ENCODE data around the gene NELL1.

- TF ChIP-seq CTCF (IDR thresholded peaks at IDR 0.05) (no peak), RFX5 (IDR thresholded peaks at IDR 0.05; ENCODE audit: low read length) (no peak), MAX (IDR thresholded peaks at IDR 0.05; ENCODE audit: low read depth) (no peak), POLR2AphosphoS5 (IDR thresholded peaks at IDR 0.05; ENCODE audit: low read depth, low read length) (no peak), FOXM1 (IDR thresholded peaks at IDR 0.05; ENCODE audit: low read depth) (no peak), REST (IDR thresholded peaks at IDR 0.05; ENCODE audit: low read depth, low read length) (no peak), EP300 (IDR thresholded peaks at IDR 0.05; ENCODE audit: borderline replicate concordance in 1 of 2, low read depth in 1 of 2, low read length in 1 of 2) (no peak)
These were observed 741.7 kb downstream of the NELL1 start for GRCh38 chr11:21411104-21411503.
